GM23338 (cell line): ENCODE data around the gene VEGFD.

Source experiments
- CREB1 ChIP-seq: fragments of 250-450 bp; sonication (Bioruptor Pico); IDR thresholded peaks from 2 replicates; pipeline ENCODE4 v1.5.0; 2020; ENCODE audit warnings: low read depth, mild to moderate bottlenecking, moderate library complexity
- CTCF ChIP-seq, 2 experiments: fragments of 200-600 bp in 1 of 2; sonication (generic) in 1 of 2; conservative IDR thresholded peaks; 2 replicates each; pipeline versions ENCODE4 v1.5.1 to v1.6.1; 2016 to 2017; ENCODE audit warnings: antibody characterized with exemption in 2 of 2, low read depth in 2 of 2, mild to moderate bottlenecking in 2 of 2, moderate library complexity in 1 of 2
- EZH2 ChIP-seq: fragments of 200-600 bp; sonication (generic); IDR thresholded peaks from one replicate; pipeline ENCODE4 v1.8.0; 2017; ENCODE audit warnings: antibody characterized with exemption, mild to moderate bottlenecking, low read depth; ENCODE audit not compliant: unreplicated experiment
- EZH2phosphoT487 ChIP-seq: fragments of 200-600 bp; sonication (generic); IDR thresholded peaks from one replicate; pipeline ENCODE4 v1.8.1; 2018; ENCODE audit warnings: antibody characterized with exemption; ENCODE audit not compliant: unreplicated experiment
- JUNB ChIP-seq: IDR thresholded peaks from one replicate; pipeline ENCODE4 v1.6.1; 2016; ENCODE audit warnings: antibody characterized with exemption; ENCODE audit not compliant: unreplicated experiment
- POLR2AphosphoS5 ChIP-seq: IDR thresholded peaks from 2 replicates; pipeline ENCODE4 v1.6.1; 2016; ENCODE audit warnings: antibody characterized with exemption, low read depth
- REST ChIP-seq: IDR thresholded peaks from one replicate; pipeline ENCODE4 v1.6.1; 2018; ENCODE audit warnings: antibody characterized with exemption; ENCODE audit not compliant: unreplicated experiment
- ZNF331 ChIP-seq: fragments of 250-450 bp; sonication (Bioruptor Pico); IDR thresholded peaks from 2 replicates; pipeline ENCODE4 v1.5.0; 2020; ENCODE audit warnings: low read depth, mild to moderate bottlenecking, moderate library complexity

- no peak for TF ChIP-seq ZNF331 (CRISPR knock-in tag)
- TF ChIP-seq CTCF (conservative IDR thresholded peaks at IDR 0.05; ENCODE audit: low read depth in 2 of 2): no peak
- TF ChIP-seq POLR2AphosphoS5: no peak
- TF ChIP-seq JUNB: no peak
- no peak for TF ChIP-seq EZH2phosphoT487
- no peak for TF ChIP-seq CREB1
- no peak for TF ChIP-seq REST
- no peak for TF ChIP-seq EZH2
These were observed 74.1 kb downstream of the VEGFD start for GRCh38 chrX:15310117-15310516.
